ENCODE measurements around the gene MUC15. TPM values are rescaled to one million over a fixed set of nuclear protein-coding genes. Genes with fewer than 3 reads are reported as not detected.

MUC15 gene
- polyA plus RNA-seq, 1 of the 3 experiments (the other 2 are of a cell fraction): not detected

GRCh38 chr11:26551186-26551801 lies 20.8 kb downstream of the MUC15 start:
- Histone ChIP-seq H2AFZ (ENCODE audit: low read depth) (no peak overlapping the region), H3F3A (replicated peaks; ENCODE audit: insufficient read depth) (no peaks in the 10 kb centered on the region), H3K4me3 (ENCODE audit: low read depth in 2 of 2, low read length in 1 of 2) (no peak overlapping the region), H3K36me3 (replicated peaks in 1 of 2; ENCODE audit: control insufficient read depth in 1 of 2, insufficient read depth in 2 of 2, low read length in 1 of 2) (no peaks in the 10 kb centered on the region), H3K9me2 (no peaks in the 10 kb centered on the region), H3K9ac (no peak overlapping the region), H4K20me1 (ENCODE audit: insufficient read depth) (no peaks in the 10 kb centered on the region), H3K79me2 (ENCODE audit: insufficient read depth) (no peaks in the 10 kb centered on the region), H3K4me1 (ENCODE audit: control insufficient read depth in 1 of 2, insufficient read depth in 2 of 2, low read depth in 1 of 2, low read length in 1 of 2) (0 out of 4 replicates have a peak, but pooled peaks cover 0 to 2% of the 10 kb centered on the region in 2 experiments), H3K27ac (ENCODE audit: low read depth in 2 of 2, low read length in 1 of 2) (no peak overlapping the region), H3K9me3 (no peaks in the 10 kb centered on the region), H3K4me2 (no peak overlapping the region), H3K27me3 (ENCODE audit: insufficient read depth) (no peaks in the 10 kb centered on the region)
- DNase-seq: no peak
- ChIA-PET POLR2A (no interaction called here), CTCF (interaction anchor here (0.6 to 3.2 kb wide), 41 partner anchors 8 to 611 kb away, joined by 3 to 28 read pairs (median 3); partner anchors contain the start of genes ANO3 and MUC15)
- TF ChIP-seq EZH2phosphoT487 (IDR thresholded peaks at IDR 0.05; ENCODE audit: borderline replicate concordance, low read depth) (no peak), FOXJ3 (CRISPR knock-in tag; IDR thresholded peaks at IDR 0.05) (no peak), RXRA (IDR thresholded peaks at IDR 0.05; ENCODE audit: borderline replicate concordance, low read depth) (no peak), RFX5 (IDR thresholded peaks at IDR 0.05; ENCODE audit: low read length) (no peak), CHD2 (IDR thresholded peaks at IDR 0.05; ENCODE audit: low read length, partially characterized antibody) (no peak), USF1 (IDR thresholded peaks at IDR 0.05; ENCODE audit: borderline replicate concordance, low read depth) (no peak), ELF1 (IDR thresholded peaks at IDR 0.05) (no peak), SIN3A (IDR thresholded peaks at IDR 0.05; ENCODE audit: borderline replicate concordance, low read depth, low read length) (no peak), MAX (IDR thresholded peaks at IDR 0.05; ENCODE audit: low read depth) (no peak), USF2 (IDR thresholded peaks at IDR 0.05; ENCODE audit: borderline replicate concordance, low read depth, low read length) (no peak), RAD21 (IDR thresholded peaks at IDR 0.05; ENCODE audit: low read length) (peak; percentile 74), CTCF (IDR thresholded peaks at IDR 0.05) (peak; percentile 73), POLR2AphosphoS5 (IDR thresholded peaks at IDR 0.05; ENCODE audit: low read depth, low read length) (no peak), SMC3 (IDR thresholded peaks at IDR 0.05; ENCODE audit: low read depth, low read length) (peak; percentile 55), JUND (IDR thresholded peaks at IDR 0.05) (no peak), TAF1 (IDR thresholded peaks at IDR 0.05; ENCODE audit: borderline replicate concordance, low read depth, low read length) (no peak)
- WGBS (ENCODE audit: low lambda C conversion rate): 79% methylated on average over 1 of the region's 1 CpG

Measured in SK-N-SH (cell line).